22Rv1 (cell line): ENCODE measurements around the gene SAFB2.

Experiments
- H3K27ac ChIP-seq: fragments of 450-650 bp; 2 replicates; pipeline ENCODE4 v1.5.1; 2017
- ZFX ChIP-seq: fragments of 450-650 bp; IDR thresholded peaks from 2 replicates; pipeline ENCODE4 v1.6.1; 2017; ENCODE audit warnings: antibody characterized with exemption, borderline replicate concordance
- TF ChIP-seq, protein P1 (sequence below): fragments of 450-650 bp; IDR thresholded peaks from 2 replicates; pipeline ENCODE4 v1.5.1; 2017; ENCODE audit warnings: mild to moderate bottlenecking

SAFB2 gene

DNA sequence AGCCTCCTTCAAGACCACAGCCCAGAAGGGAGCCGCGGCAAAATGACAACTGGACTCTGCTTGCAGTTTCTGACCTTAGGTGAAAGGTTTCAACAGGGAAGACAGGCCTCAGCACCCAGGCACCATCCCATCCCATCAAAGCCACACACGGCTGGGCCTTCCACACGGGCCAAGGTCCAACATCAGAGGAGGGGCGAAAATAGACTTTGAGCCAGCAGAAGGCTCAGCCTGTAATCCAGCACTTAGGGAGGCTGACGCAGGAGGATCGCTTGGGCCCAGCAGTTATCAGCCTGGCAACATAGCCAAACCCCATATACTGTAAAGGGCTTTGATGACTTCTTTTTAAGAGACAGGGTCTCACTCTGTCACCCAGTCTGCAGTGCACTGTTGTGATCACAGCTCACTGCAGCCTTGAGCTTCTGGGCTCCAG, 28.0 kb downstream of the SAFB2 start:
- H3K27ac ChIP-seq: no peak overlapping the region
- TF ChIP-seq, protein P1, sequence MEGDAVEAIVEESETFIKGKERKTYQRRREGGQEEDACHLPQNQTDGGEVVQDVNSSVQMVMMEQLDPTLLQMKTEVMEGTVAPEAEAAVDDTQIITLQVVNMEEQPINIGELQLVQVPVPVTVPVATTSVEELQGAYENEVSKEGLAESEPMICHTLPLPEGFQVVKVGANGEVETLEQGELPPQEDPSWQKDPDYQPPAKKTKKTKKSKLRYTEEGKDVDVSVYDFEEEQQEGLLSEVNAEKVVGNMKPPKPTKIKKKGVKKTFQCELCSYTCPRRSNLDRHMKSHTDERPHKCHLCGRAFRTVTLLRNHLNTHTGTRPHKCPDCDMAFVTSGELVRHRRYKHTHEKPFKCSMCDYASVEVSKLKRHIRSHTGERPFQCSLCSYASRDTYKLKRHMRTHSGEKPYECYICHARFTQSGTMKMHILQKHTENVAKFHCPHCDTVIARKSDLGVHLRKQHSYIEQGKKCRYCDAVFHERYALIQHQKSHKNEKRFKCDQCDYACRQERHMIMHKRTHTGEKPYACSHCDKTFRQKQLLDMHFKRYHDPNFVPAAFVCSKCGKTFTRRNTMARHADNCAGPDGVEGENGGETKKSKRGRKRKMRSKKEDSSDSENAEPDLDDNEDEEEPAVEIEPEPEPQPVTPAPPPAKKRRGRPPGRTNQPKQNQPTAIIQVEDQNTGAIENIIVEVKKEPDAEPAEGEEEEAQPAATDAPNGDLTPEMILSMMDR: no peak
- no peak for TF ChIP-seq ZFX

- TF ChIP-seq, protein P1: no peak
- no peak for TF ChIP-seq ZFX
- H3K27ac ChIP-seq: no peak overlapping the region
Measured at GRCh38 chr19:5593343-5594255, 29.0 kb downstream of the SAFB2 start.

DNA sequence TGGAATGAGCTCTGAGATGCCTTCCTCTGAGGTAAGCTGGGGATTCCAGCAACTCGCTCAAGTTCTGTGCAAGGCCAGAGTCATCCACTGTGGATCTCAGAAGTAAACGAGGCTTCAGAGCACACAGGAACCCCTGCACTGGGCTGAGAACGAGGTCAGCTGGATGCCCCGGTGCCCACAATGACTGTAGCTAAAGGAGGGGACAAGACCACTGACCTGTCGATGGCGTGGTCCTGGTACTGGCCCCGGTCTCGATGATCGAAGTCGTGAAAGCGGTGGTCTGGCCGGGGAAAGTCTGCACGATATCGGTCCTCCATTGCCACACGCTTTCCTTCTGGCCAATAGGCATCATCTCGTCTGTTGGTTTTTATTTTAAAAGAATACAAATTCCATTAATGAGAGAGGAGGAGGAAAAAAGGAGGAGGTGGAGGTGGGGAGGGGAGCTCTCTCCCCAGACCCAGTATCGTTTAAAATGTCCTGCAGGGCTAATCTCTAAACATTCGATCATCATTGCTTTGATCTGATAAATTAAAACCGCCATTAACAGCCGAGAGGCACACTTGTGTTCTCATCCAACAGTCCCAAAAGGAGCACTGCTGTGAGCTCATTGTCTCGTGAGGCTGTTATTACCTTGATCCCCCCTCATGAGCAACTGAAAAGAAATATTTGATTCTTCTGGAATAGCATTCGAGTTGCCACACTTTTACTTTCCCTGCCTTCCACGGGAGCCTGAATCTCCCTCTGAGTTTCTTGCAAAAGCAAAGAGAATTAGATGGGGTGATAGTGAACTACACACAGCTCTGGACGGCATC, 29.8 kb downstream of the SAFB2 start:
- TF ChIP-seq ZFX: no peak
- TF ChIP-seq, protein P1: no peak
- no peak overlapping the region for H3K27ac ChIP-seq

DNA sequence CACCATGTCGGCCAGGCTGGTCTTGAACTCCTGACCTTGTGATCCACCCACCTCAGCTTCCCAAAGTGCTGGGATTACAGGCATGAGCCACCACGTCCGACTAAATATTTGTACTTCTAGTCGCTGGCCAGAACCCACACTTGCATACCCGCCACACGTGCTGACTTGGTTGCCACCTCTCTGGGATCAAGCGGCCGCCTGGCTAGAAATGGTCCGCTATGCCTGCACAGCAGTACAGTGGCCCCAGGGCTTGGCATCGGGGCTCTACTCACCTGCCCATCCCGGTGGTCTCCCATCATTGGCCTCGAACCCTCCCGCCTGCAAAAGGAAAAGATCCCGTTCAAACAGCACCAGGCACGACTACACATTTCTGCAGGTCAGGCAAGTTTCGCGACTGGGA, 31.1 kb downstream of the SAFB2 start:
- no peak for TF ChIP-seq ZFX
- TF ChIP-seq, protein P1: no peak
- H3K27ac ChIP-seq: no peak overlapping the region

DNA sequence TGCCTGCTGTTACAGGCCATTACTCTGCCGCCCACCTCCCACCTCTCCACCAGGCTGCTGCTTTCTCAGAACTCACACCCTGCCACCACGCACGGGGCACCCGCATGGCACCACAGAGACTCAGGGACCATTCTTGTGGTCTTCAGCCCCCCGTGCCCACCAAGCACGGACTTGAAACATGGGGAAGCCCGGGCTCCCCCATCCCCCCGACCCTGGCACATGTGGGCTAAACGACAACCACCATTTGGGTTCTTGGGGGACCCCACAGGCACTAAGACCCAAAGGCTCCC, 31.8 kb downstream of the SAFB2 start:
- no peak overlapping the region for H3K27ac ChIP-seq
- no peak for TF ChIP-seq ZFX
- TF ChIP-seq, protein P1: no peak

GRCh38 chr19:5590151-5590864, 32.3 kb downstream of the SAFB2 start:
- TF ChIP-seq, protein P1: no peak
- no peak for TF ChIP-seq ZFX
- H3K27ac ChIP-seq: no peak overlapping the region
